ENCODE measurements around the gene USH2A.

GRCh38 chr1:215650446-215651149, 772.6 kb downstream of the USH2A start:
- TF ChIP-seq, protein P1, sequence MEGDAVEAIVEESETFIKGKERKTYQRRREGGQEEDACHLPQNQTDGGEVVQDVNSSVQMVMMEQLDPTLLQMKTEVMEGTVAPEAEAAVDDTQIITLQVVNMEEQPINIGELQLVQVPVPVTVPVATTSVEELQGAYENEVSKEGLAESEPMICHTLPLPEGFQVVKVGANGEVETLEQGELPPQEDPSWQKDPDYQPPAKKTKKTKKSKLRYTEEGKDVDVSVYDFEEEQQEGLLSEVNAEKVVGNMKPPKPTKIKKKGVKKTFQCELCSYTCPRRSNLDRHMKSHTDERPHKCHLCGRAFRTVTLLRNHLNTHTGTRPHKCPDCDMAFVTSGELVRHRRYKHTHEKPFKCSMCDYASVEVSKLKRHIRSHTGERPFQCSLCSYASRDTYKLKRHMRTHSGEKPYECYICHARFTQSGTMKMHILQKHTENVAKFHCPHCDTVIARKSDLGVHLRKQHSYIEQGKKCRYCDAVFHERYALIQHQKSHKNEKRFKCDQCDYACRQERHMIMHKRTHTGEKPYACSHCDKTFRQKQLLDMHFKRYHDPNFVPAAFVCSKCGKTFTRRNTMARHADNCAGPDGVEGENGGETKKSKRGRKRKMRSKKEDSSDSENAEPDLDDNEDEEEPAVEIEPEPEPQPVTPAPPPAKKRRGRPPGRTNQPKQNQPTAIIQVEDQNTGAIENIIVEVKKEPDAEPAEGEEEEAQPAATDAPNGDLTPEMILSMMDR (IDR thresholded peaks at IDR 0.05): no peak
- no peak for TF ChIP-seq POLR2AphosphoS5 (IDR thresholded peaks at IDR 0.05)
- no peak for TF ChIP-seq EP300 (IDR thresholded peaks at IDR 0.05)
- TF ChIP-seq POLR2A (IDR thresholded peaks at IDR 0.05): no peak
